ENCODE results near the gene ARL4C. TPM values are rescaled to one million over a fixed set of nuclear protein-coding genes. Genes with fewer than 3 reads are reported as not detected.

The ARL4C gene
- total and polyA plus RNA-seq, 10 donors, result 12.2 to 148 (median 65.5) TPM

GRCh38 chr2:234476766-234477165, 20.1 kb downstream of the ARL4C start:
- WGBS, 5 donors, result 83 to 98% (median 87%) methylated on average over 7 of the region's 7 CpGs
- H3K4me1 ChIP-seq, result peaks cover 0 to 3% (median 0%) of the 10 kb centered on the region in 6 donors
- no peak for TF ChIP-seq POLR2A (IDR thresholded peaks at IDR 0.05)
- TF ChIP-seq CTCF (IDR thresholded peaks at IDR 0.05 in 8 of 11, conservative IDR thresholded peaks at IDR 0.05 in 3 of 11), result no peak
- no peak for TF ChIP-seq POLR2AphosphoS5 (IDR thresholded peaks at IDR 0.05)

GRCh38 chr2:234474654-234475053, 22.2 kb downstream of the ARL4C start:
- no peaks in the 10 kb centered on the region for H3K36me3 ChIP-seq
- no peaks in the 10 kb centered on the region for H3K27me3 ChIP-seq (replicated peaks in 1 of 7)
- peak; percentile 54 for DNase-seq
- TF ChIP-seq CTCF (IDR thresholded peaks at IDR 0.05 in 8 of 11, conservative IDR thresholded peaks at IDR 0.05 in 3 of 11), result no peak
- TF ChIP-seq POLR2AphosphoS5 (IDR thresholded peaks at IDR 0.05), result no peak
- no peak for TF ChIP-seq POLR2A (IDR thresholded peaks at IDR 0.05)
- WGBS, 5 donors, result 91 to 96% (median 93%) methylated on average over 3 of the region's 3 CpGs
- intact Hi-C loops (cut with DNase I; ENCODE audit: low total_unique reads), result no loop called here
- H3K9me3 ChIP-seq, result no peaks in the 10 kb centered on the region
- H3K27ac ChIP-seq, result no peak overlapping the region
- peaks cover 0 to 3% (median 0%) of the 10 kb centered on the region in 6 donors for H3K4me1 ChIP-seq
- H3K4me3 ChIP-seq, result no peak overlapping the region

More at GRCh38 chr2:234476766-234477165, 20.1 kb downstream of the ARL4C start:
- H3K36me3 ChIP-seq, result no peaks in the 10 kb centered on the region
- DNase-seq, result no peak
- no peaks in the 10 kb centered on the region for H3K27me3 ChIP-seq (replicated peaks in 1 of 7)
- intact Hi-C loops (cut with DNase I; ENCODE audit: low total_unique reads), result no loop called here
- H3K4me3 ChIP-seq, result no peak overlapping the region
- no peaks in the 10 kb centered on the region for H3K9me3 ChIP-seq
- no peak overlapping the region for H3K27ac ChIP-seq

- Histone ChIP-seq H3K27me3 (replicated peaks in 1 of 7) (no peaks in the 10 kb centered on the region), H3K4me1 (peaks cover 0 to 3% (median 0%) of the 10 kb centered on the region in 6 donors), H3K9me3 (no peaks in the 10 kb centered on the region), H3K27ac (no peak overlapping the region), H3K4me3 (no peak overlapping the region), H3K36me3 (no peaks in the 10 kb centered on the region)
- no peak for DNase-seq
- TF ChIP-seq CTCF (IDR thresholded peaks at IDR 0.05 in 8 of 11, conservative IDR thresholded peaks at IDR 0.05 in 3 of 11) (no peak), POLR2A (IDR thresholded peaks at IDR 0.05) (no peak), POLR2AphosphoS5 (IDR thresholded peaks at IDR 0.05) (no peak)
- intact Hi-C loops (cut with DNase I; ENCODE audit: low total_unique reads), result no loop called here
These were observed 24.7 kb downstream of the ARL4C start for GRCh38 chr2:234472155-234472554.

- no peak overlapping the region for H3K27ac ChIP-seq
- DNase-seq, result no peak
- no peak for TF ChIP-seq POLR2A (IDR thresholded peaks at IDR 0.05)
- TF ChIP-seq POLR2AphosphoS5 (IDR thresholded peaks at IDR 0.05), result no peak
- TF ChIP-seq CTCF (IDR thresholded peaks at IDR 0.05 in 8 of 11, conservative IDR thresholded peaks at IDR 0.05 in 3 of 11), result no peak
- intact Hi-C loops (cut with DNase I; ENCODE audit: low total_unique reads), result no loop called here
- no peak overlapping the region for H3K4me3 ChIP-seq
- H3K9me3 ChIP-seq, result no peaks in the 10 kb centered on the region
- 67 to 97% (median 91%) methylated on average over 4 of the region's 4 CpGs for WGBS, 5 donors
- peaks cover 0 to 4% (median 0%) of the 10 kb centered on the region in 6 donors for H3K4me1 ChIP-seq
- H3K36me3 ChIP-seq, result no peaks in the 10 kb centered on the region
- H3K27me3 ChIP-seq (replicated peaks in 1 of 7), result no peaks in the 10 kb centered on the region
These were observed 26.9 kb downstream of the ARL4C start for GRCh38 chr2:234469972-234470371.

Data from spleen (tissue), 11 donors.